Neural progenitor cell (in vitro differentiated cells): ENCODE results near the gene NEU4. TPM values are rescaled to one million over a fixed set of nuclear protein-coding genes. Genes with fewer than 3 reads are reported as not detected.

ENCODE experiments used
- DNase-seq: peaks from one replicate; pipeline ENCODE4 v3.0.0-alpha.2; 2016; ENCODE audit warnings: low spot score
- H2AFZ ChIP-seq: fragments of 200-600 bp; sonication (generic); replicated peaks from 2 replicates; pipeline ENCODE4 v1.6.1; 2016; ENCODE audit warnings: antibody characterized with exemption
- H3F3A ChIP-seq: fragments of 200-600 bp; sonication (generic); 2 replicates; pipeline ENCODE4 v1.6.1; 2016; ENCODE audit warnings: antibody characterized with exemption, low read depth
- H3K27ac ChIP-seq: fragments of 200-600 bp; sonication (generic); 2 replicates; pipeline ENCODE4 v1.5.1; 2016; ENCODE audit warnings: mild to moderate bottlenecking
- H3K27me3 ChIP-seq: fragments of 200-600 bp; sonication (generic); 2 replicates; pipeline ENCODE4 v1.6.1; 2016; ENCODE audit warnings: mild to moderate bottlenecking, moderate library complexity
- H3K36me3 ChIP-seq: fragments of 200-600 bp; sonication (generic); 2 replicates; pipeline ENCODE4 v1.5.1; 2016
- H3K4me1 ChIP-seq: fragments of 200-600 bp; sonication (generic); 2 replicates; pipeline ENCODE4 v1.6.1; 2016; ENCODE audit warnings: mixed run types
- H3K4me2 ChIP-seq: fragments of 200-600 bp; sonication (generic); 2 replicates; pipeline ENCODE4 v1.6.1; 2016
- H3K4me3 ChIP-seq: fragments of 200-600 bp; sonication (generic); 2 replicates; pipeline ENCODE4 v1.5.1; 2016
- H3K79me2 ChIP-seq: fragments of 200-600 bp; sonication (generic); 2 replicates; pipeline ENCODE4 v1.6.1; 2016; ENCODE audit warnings: low read depth
- H3K9ac ChIP-seq: fragments of 200-600 bp; sonication (generic); 2 replicates; pipeline ENCODE4 v1.6.1; 2016
- H3K9me3 ChIP-seq: fragments of 200-600 bp; sonication (generic); 2 replicates; pipeline ENCODE4 v1.5.1; 2016; ENCODE audit warnings: low read depth
- H4K20me1 ChIP-seq: fragments of 200-600 bp; sonication (generic); 2 replicates; pipeline ENCODE4 v1.6.1; 2016; ENCODE audit warnings: low read depth
- H3K27ac Mint-ChIP-seq: 3 replicates; pipeline ENCODE4 v1.8.0; 2021; ENCODE audit warnings: mixed read lengths
- H3K27me3 Mint-ChIP-seq: 2 replicates; pipeline ENCODE4 v1.8.0; 2022; ENCODE audit warnings: low read depth, mild to moderate bottlenecking, inconsistent platforms, moderate library complexity, mixed read lengths; ENCODE audit not compliant: insufficient read depth
- H3K36me3 Mint-ChIP-seq: 3 replicates; pipeline ENCODE4 v1.8.0; 2021; ENCODE audit warnings: mixed read lengths
- H3K4me1 Mint-ChIP-seq: 3 replicates; pipeline ENCODE4 v1.8.0; 2021; ENCODE audit warnings: mixed read lengths
- H3K4me3 Mint-ChIP-seq: 3 replicates; pipeline ENCODE4 v1.8.0; 2021; ENCODE audit warnings: mild to moderate bottlenecking, moderate library complexity, mixed read lengths
- H3K9me3 Mint-ChIP-seq: 3 replicates; pipeline ENCODE4 v1.8.0; 2020; ENCODE audit warnings: mixed read lengths
- CTCF ChIP-seq: fragments of 200-600 bp; sonication (generic); IDR thresholded peaks from 2 replicates; pipeline ENCODE4 v1.5.1; 2017; ENCODE audit warnings: antibody characterized with exemption, mild to moderate bottlenecking
- EZH2 ChIP-seq: fragments of 200-600 bp; sonication (generic); IDR thresholded peaks from 2 replicates; pipeline ENCODE4 v1.6.1; 2017; ENCODE audit warnings: antibody characterized with exemption, mild to moderate bottlenecking, moderate library complexity
- EZH2phosphoT487 ChIP-seq: fragments of 200-600 bp; sonication (generic); IDR thresholded peaks from 2 replicates; pipeline ENCODE4 v1.6.1; 2017; ENCODE audit warnings: antibody characterized with exemption
- total RNA-seq: library from RNA; depleted of rRNA; stranded (reverse); fragments of >200 nt; gene quantifications from 2 replicates; pipeline ENCODE4 v1.2.3, GENCODE V29; 2015; ENCODE audit warnings: low replicate concordance

Gene NEU4
- total RNA-seq, 1 donor from 2014 or later: not detected

GRCh38 chr2:241841181-241842066 is 32.4 kb downstream of the NEU4 start:
- H3K9me3 ChIP-seq: no peaks in the 10 kb centered on the region
- H3K9ac ChIP-seq: no peak overlapping the region
- peaks cover 7% of the 10 kb centered on the region for H3F3A ChIP-seq
- no peaks in the 10 kb centered on the region for H3K79me2 ChIP-seq
- Mint-ChIP-seq H3K4me3 (no peak overlapping the region), H3K36me3 (no peaks in the 10 kb centered on the region), H3K9me3 (no peaks in the 10 kb centered on the region), H3K27me3 (peaks cover 24% of the 10 kb centered on the region), H3K4me1 (peaks cover 19% of the 10 kb centered on the region), H3K27ac (no peak overlapping the region)
- no peaks in the 10 kb centered on the region for H3K4me1 ChIP-seq
- no peak overlapping the region for H2AFZ ChIP-seq
- no peak overlapping the region for H3K27ac ChIP-seq
- DNase-seq: no peak
- no peaks in the 10 kb centered on the region for H3K36me3 ChIP-seq
- no peak for TF ChIP-seq EZH2phosphoT487
- TF ChIP-seq EZH2: no peak
- TF ChIP-seq CTCF: no peak
- H3K4me2 ChIP-seq: no peak overlapping the region
- no peaks in the 10 kb centered on the region for H4K20me1 ChIP-seq
- H3K27me3 ChIP-seq: peaks cover 35% of the 10 kb centered on the region
- no peak overlapping the region for H3K4me3 ChIP-seq

- Mint-ChIP-seq H3K27me3 (peaks cover 26% of the 10 kb centered on the region), H3K4me3 (no peak overlapping the region), H3K4me1 (peaks cover 19% of the 10 kb centered on the region), H3K36me3 (no peaks in the 10 kb centered on the region), H3K9me3 (no peaks in the 10 kb centered on the region), H3K27ac (no peak overlapping the region)
- no peak for TF ChIP-seq CTCF
- TF ChIP-seq EZH2: no peak
- TF ChIP-seq EZH2phosphoT487: no peak
- Histone ChIP-seq H3K36me3 (no peaks in the 10 kb centered on the region), H3K4me2 (no peak overlapping the region), H3K9ac (no peak overlapping the region), H2AFZ (no peak overlapping the region), H3K4me1 (no peaks in the 10 kb centered on the region), H3K79me2 (no peaks in the 10 kb centered on the region), H3K4me3 (no peak overlapping the region), H3K27me3 (peaks cover 37% of the 10 kb centered on the region), H3K9me3 (no peaks in the 10 kb centered on the region), H4K20me1 (no peaks in the 10 kb centered on the region), H3F3A (peaks cover 7% of the 10 kb centered on the region), H3K27ac (no peak overlapping the region)
- DNase-seq: no peak
Observed at GRCh38 chr2:241842067-241842415, 33.0 kb downstream of the NEU4 start.

DNA sequence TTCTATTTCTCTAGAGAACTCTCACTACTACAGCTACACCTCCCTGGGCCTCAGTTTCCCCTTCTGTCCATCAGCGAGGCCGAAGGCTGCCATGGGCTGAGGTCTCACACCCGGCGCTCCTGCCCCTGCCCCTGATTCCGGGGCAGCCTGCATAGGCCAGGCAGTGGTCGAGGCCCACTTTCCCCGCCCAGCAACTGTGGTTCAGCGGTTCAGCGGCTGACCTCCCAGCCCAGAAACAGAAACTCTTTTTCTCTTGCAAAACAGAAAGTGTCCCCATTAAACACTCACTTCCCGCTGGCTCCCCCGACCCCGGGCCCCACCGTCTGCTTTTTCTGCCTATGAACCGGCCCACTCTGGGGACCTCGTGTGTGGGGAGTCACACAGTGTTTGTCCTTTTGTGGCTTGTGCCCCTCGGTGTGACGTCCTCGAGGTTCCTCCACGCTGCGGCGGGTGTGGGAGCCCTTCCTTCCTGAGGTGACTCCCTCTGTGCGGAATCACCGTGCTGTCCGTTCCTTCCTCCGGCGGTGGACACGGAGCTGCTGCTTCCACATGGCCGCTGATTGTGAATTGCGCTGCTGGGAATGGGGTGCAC is 33.7 kb downstream of the NEU4 start:
- Histone ChIP-seq H3K4me1 (no peaks in the 10 kb centered on the region), H4K20me1 (no peaks in the 10 kb centered on the region), H3K27me3 (peaks cover 37% of the 10 kb centered on the region), H3K4me2 (no peak overlapping the region), H3F3A (peaks cover 7% of the 10 kb centered on the region), H3K4me3 (no peak overlapping the region), H2AFZ (no peak overlapping the region), H3K79me2 (no peaks in the 10 kb centered on the region), H3K36me3 (no peaks in the 10 kb centered on the region), H3K9ac (no peak overlapping the region), H3K9me3 (no peaks in the 10 kb centered on the region), H3K27ac (no peak overlapping the region)
- no peak overlapping the region for H3K4me3 Mint-ChIP-seq
- H3K9me3 Mint-ChIP-seq: no peaks in the 10 kb centered on the region
- peaks cover 19% of the 10 kb centered on the region for H3K4me1 Mint-ChIP-seq
- no peak for TF ChIP-seq CTCF
- TF ChIP-seq EZH2: no peak
- no peak for TF ChIP-seq EZH2phosphoT487
- no peaks in the 10 kb centered on the region for H3K36me3 Mint-ChIP-seq
- DNase-seq: no peak
- peaks cover 26% of the 10 kb centered on the region for H3K27me3 Mint-ChIP-seq
- H3K27ac Mint-ChIP-seq: peak overlapping the region; percentile 72
